DMS153 (cell line): ENCODE measurements around the gene PDIA5.
A peak's percentile ranks its signal among the peaks of the same experiment; 100 is the strongest.

Experiments used
- DNase-seq: peaks from one replicate; lab custom pipeline; 2025; lab: John Stamatoyannopoulos, UW

Gene PDIA5

DNA sequence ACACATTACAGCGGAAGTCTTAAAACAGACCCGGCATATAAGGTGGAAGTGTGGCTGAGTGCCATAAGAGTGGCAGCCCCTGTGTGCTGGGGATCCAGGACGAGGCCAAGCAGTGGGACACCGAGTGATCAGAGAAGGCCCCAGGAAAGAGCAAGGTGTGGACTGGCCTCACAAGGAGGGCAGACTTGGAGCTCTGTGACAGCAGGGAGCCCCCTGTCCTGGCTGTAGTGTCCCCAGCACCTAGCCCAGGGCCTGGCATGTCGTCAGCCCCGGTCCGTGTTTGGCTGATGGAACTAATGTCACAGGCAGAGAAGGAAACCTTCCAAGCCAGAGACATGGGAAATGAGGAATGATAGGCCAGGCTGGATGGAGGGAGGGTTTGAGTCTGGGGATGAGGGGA, 4.8 kb downstream of the PDIA5 start:
- no peak for DNase-seq

- DNase-seq = no peak
These were observed 5.3 kb downstream of the PDIA5 start for GRCh38 chr3:123072152-123072551.

GRCh38 chr3:123072564-123072963, 5.7 kb downstream of the PDIA5 start:
- DNase-seq = no peak

DNA sequence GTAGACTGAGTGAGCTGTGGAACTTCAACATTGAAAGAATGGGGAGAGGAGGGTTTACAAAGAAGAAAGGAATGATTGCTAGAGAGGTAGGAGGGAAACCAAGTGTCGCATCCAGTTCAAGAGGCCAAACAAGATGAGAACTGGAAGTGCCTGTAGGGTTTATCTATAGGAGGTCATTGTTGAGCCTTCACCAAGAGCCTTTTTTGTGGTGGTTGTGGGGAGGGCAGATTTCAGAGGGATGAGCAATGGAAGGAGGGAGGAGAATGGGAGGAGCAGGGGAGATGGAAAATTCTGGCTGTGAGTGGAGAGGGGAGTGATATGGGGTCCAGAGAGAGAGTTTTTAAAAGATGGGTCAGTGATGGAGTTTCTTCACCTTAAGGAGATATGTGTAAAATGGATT, 8.5 kb downstream of the PDIA5 start:
- no peak for DNase-seq

DNA sequence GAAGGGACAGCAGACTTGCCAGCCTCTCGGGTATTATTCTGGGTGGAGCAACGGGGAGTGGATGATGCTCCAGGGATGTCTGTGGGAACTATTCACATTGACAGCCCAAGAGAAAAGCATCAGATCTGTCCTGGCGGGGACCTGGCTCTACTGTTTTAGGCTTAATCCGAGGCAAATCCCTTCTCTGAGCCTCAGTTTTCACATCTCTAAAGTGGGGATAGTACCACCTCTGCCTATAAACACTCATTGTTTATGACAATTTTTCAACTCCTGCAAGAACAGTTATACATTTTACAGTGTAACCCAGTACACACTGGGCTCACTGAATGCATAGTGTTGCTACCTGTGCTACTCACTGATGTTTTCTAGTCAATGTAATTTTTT, 9.3 kb downstream of the PDIA5 start:
- no peak for DNase-seq

DNA sequence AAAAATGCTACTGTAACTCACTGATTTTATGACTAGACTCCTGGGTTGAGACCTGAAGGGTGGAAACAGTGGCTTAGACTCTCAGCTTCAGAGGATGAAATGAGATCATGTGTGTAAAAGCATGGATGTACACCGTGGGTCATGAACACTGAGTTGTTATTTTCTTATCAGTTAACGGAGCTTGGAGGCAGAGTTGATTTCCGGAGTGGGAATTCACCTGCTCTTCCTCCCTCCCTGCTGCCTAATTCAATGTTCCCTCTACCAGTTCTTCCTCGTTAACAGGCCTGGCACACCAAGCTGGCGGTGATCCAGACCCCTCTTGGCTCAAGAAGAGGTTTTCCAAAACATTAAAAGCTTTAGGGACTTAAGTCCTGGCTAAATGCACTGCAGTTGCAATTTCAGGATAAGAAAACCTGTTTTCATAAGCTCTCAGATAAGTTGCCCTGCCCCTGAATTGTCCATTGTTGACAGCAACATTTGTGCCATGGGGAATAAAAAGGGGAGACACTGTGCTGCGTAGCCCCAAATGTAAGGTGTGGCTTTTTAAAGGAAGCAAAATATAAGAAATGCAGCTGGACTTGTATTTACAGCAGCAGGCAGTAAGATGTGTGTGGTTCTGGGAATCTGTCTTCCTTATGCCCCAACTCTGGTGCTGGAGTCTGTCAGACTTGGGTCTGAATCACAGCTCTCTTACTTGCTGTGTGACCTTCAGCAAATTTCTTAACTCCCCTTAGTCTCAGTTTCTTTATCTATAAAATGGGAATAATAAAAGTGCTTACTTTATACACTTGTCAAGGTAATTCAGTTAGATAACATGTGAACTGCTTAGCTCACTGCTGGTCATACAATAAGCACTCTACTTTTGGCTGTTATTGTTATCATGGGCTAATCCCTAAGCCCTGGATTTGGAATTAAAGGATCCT, 9.9 kb downstream of the PDIA5 start:
- DNase-seq = peak; percentile 54

DNA sequence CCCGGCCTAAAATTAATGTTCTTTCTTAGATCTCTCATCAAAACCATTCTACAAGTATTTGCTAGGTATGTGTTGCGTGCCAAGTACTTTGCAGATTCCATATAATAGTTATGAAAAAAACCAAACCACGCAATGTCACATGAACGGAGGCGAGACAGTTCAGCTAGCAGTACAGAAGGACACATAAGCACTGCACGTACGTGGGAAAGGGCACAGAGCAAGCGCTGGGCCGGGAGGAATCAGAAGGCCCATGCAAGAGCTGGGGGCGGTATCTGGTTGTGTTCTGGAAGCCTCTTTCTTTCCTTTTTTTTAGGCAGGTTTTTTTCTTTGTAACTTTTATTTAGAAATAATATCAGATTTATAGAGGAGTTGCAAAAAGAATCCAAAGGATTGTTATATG, 11.3 kb downstream of the PDIA5 start:
- no peak for DNase-seq

GRCh38 chr3:123080864-123081562, 14.2 kb downstream of the PDIA5 start:
- no peak for DNase-seq

- no peak for DNase-seq
These were observed 15.0 kb downstream of the PDIA5 start for GRCh38 chr3:123081718-123082369.

DNA sequence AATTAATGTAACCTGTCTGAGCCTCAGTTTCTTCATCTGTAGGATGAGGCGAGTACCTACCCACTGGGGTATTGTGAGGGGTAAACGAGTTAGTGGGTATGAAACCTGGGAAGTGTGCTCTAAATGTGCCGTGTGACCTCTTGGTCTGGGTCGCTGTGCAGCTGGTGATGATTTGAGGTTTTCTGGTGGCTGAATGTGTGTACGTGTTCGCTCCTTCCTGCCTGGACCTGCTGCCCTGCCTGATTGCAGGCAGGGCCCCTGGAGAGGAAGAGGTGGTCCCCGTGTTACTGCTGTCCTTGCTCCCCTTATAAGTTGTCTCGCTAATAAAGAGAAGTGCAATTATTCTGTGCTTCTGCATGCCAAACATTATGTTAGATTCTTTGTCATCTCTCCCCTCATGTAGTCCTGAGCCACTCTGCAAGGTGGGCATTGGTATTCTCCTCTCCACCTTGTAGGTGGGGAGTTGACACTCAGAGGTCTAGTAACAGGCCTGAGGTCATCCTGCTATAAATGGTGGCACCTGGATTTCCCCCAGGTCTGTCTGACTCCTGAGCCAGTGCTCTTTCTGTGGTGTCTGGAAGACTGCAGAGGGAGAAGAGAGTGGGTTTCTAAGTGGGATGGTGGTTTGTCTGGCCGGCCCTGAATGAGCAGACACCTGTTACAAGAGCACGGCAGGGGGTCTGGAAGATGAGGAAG, 15.7 kb downstream of the PDIA5 start:
- no peak for DNase-seq

DNA sequence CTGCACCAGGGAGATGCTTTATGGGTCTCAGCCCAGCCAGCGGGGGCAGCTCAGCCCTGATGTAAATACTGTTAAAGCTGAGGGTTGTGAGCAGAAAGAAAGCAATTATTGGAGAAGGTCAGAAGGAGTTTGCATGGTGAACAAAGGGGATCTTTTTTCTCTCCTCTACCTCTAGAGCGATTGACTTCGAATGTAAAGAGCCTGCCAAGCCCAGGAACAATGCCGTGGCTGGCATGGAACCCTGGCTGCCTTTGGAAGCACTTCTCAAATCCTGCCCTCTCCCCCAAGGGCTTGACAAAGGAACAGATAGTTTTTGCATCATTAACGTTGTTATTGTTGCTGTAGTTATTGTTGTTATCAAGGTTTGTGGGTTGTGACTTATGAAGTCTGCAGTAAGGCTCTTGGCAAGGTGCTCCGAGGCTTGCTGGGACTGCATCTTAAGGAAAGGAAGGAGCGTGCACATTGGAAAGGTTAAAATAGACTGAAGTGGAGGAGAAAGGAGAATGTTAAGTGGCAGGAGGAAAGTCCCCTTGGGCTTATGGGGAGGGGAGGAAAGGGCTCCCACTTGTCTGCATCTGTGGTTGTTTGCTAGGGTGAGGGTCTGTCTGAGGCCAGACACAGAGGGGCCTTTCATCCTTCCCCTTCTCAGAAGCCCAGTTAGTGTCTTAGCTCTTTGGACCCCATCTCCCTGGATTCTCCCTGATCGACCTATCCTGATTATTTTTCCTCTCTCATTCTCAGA, 16.7 kb downstream of the PDIA5 start:
- no peak for DNase-seq

DNA sequence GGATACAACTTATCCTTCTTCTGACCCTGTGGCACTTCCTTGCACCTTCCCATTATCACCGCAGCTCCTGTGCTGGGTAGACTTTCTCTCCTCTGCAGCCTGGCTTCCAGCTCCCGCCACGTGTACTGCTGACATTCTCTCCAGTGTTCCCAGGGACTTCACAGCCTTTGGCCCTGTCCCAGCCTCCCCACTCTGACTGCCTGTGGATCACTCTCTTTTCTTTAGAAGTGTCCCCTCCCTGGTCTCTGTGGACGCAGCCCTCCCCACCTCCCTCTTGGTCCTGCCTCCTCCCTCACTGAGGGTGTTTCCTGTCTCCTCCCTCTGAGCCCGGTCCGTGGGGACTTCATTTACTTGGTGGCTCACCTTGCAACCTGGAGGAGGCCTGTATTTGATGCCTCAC, 17.4 kb downstream of the PDIA5 start:
- no peak for DNase-seq

DNA sequence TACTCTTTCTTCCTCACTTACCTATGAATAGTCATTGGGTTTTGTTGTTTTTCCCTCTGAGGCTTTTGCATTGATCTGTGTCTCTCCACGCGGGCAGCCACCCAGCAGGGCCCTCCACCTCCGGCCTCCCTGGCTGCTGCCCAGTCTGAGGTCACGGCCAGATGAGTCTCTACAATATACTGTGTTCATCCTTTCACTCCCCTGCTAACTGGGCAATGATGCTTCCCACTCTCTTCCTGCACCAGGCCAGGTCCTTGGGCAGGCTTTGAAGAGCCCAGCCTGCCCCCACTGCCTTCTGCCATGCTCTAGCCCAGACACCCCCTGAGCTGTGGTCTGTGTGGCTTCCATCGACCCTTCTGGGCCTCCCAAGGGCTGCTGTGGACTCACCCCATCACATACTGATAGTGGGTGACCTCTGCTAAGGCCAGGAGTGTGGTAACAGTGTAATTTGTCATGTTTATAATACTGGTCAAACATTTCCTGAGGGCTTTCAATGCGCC, 18.0 kb downstream of the PDIA5 start:
- no peak for DNase-seq

DNA sequence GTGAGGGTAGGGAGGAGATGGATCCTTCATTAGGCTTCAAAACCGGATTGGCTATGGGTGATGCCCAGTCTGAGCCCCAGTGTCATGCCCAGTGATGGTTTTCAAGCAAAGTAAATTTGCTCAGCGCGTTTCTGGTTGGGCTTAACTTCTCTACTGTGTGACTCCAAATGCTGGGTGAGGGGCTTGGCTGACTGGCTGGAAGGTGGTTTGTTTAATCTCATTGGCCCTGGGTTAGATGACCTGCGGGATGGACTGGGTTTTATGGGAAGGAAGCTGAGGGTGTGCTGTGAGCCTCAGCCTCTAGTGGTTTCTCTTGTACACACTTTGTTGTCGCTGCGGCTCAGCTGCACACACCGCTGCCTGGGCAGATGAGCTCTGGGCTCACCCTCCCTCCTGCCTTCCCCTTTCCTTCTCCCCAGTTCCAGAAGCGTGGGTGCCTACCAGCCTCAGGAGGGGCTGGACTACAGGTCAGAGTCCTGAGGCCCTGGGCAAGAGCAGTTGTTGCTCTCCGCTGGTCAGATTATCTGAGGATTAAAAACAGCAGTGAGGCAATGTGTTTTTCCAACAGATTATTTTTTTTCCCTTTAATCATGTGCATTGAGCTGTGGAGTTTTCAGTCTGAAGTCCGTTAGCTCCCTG, 18.6 kb downstream of the PDIA5 start:
- peak; percentile 51 for DNase-seq

- no peak for DNase-seq
These were observed 19.3 kb downstream of the PDIA5 start for GRCh38 chr3:123085932-123086627.

DNA sequence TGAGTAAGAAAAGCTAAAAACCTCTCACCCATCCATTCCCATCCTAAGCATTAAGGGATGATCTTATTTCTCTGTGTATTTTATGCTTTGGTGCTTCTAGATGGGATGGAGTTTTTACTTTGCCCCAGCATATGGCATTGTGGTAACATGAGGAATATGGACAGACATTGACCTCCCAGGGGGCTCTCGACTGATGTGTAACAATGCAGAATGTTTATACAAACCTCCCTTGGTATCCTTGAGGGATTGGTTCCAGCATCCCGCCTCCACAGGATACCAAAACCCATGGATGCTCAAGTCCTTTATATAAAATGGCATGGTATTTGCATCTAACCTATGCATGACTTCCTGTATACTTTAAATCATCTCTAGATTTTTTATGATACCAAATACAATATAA, 21.6 kb downstream of the PDIA5 start:
- DNase-seq = no peak

DNA sequence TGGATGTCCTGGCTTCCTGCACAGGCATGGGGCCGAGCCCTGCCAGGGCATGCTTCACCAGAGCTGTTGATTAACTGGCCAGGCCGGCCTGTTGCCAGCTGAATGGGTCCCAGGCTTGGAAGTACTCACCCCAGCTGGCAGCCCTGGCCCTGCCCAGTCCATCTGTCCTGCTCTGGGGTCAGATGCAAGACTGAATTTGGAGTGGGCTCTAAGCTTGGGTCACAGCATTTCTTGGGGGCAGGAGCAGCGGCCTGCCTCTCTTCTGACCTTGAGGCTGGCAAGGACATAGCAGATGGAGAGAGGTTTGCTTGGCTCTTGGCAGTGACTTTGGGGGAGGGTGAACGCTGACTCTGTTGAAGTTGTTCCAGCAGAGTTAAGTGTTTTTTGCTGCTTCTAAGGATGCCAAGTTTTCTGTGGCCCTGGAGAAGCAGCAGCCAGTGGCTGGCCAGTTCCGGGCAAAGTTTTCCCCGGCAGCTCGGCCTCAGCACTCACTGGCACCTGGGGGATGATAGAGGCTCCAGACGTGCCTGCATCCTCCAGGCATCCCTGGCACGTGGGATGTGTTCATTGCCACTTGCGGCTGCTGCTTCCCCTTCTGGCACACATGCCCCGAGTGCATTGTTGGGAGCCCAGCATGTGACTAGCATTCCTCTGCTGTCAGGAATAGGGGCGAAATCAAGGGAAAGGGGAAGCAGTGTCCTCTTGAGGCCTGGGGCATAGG, 22.9 kb downstream of the PDIA5 start:
- DNase-seq = no peak

DNA sequence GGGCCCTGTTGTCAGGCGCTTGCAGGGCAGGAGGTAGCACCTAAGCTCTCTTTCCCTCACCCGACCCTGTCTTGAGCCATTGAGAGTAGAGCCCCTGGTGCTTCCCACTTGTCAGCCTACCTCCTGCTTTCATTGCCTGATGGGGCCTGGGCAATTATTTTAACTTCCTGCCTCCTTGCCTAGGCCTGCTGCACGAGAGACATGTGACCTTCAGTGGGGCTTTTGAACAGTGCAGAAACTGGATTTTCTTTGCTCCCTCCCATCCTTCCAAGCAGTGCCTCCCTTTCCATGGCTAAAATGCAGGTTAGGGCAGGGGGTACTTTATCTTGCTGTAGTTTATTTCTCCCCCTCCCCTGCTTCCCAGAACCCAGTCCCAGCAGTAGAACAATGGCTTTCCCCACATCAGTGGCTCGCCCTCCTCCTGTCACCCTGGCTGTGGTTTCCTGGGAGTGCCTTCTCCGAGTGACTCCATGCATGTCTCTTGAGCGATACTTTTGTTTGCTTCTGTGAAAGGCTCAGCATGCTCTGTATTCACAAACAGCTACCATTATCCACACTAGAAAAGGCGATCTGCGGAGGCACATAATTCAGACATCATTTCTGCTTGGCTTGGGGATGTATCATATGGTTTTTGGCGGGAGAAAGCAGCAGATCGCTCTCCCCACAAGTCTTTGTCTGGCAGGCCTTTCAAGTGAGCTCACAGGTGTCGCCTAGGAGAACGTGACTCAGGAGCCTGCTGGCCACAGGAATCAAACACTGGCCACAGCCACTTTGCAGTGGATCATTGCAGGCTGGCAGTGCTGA, 24.1 kb downstream of the PDIA5 start:
- peak; percentile 64 for DNase-seq

DNA sequence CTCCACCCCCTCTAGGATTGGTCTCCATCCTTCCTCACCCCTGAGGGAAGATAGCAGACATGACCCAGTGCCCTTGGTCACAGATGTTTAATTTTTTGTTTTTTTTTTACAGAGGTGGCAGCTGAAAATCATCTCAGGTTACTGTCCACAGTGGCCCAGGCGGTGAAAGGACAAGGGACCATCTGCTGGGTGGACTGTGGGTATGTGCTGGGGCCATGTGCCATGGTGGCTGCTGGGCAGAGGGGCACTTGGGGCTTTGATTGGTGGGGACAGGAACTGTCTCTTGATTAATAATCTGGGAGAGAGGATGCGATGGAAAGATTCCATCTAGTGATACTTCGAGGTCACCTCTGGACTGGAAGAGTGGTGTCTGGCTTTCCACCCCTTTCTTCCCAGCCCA, 25.4 kb downstream of the PDIA5 start:
- no peak for DNase-seq
